Diencephalon (tissue), 1 donor: ENCODE results near the gene ATP12A. TPM values are rescaled to one million over a fixed set of nuclear protein-coding genes. Genes with fewer than 3 reads are reported as not detected.

ENCODE experiments used
- small RNA-seq: library from RNA; depleted of rRNA; stranded (forward); fragments of <200 nt; gene quantifications from one replicate; pipeline ENCODE3, GENCODE V24; 2014
- total RNA-seq: library from RNA; depleted of rRNA; stranded (reverse); fragments of >200 nt; gene quantifications from one replicate; pipeline ENCODE4 v1.2.3, GENCODE V29; 2014

Gene ATP12A
- 0.69 TPM for total RNA-seq

DNA sequence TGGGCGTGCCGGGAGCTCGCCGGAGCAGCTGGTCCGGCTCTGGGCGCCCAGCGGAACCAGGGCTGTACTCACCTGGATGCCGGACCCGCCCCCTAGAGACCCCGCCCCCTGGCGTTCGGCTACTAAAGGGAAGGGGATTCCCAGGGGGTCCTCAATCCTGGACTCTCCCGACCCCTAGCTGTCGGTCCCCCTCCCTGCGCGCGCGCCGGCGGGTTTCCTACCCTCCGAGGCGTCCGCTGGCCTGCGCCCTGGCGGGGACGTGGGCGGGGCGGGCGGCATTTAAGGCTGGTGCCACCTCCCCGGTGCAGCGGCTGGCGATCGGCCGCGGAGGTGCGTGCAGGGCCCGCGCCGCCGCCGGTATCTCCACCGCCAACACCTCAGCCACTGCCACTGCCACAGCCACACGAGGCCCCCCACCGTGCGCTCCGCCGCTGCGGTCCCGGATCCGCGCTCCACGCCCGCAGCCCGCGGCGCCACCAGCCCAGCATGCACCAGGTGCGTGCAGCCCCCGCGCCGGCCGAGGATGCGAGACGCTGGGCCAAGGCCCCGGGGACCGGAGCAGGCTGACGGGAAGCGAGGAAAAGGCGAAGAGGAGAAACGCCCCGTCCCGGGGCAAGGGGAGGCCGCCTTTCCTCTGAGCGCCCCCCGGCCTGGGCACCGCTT is at the start of gene ATP12A:
TSS of gene ATP12A (plus strand) at position 151 of the 663 bp plus-strand sequence. CDS start at position 487, 336 bp downstream.

Small RNA genes lying within 50 kb of the gene (small RNA-seq; reads per million reads assigned to genes)
- 0.08 reads per million for gene RNY1P7

Other genes with a start within 250 kb of the ATP12A start
- gene PARP4, start 167.6 kb upstream of the ATP12A start, total RNA-seq: 13.8 TPM
- 1.6 TPM for gene RNF17, start 83.8 kb downstream of the ATP12A start, total RNA-seq